Neural cell (in vitro differentiated cells): ENCODE measurements around the gene TTC21B. TPM values are rescaled to one million over a fixed set of nuclear protein-coding genes. Genes with fewer than 3 reads are reported as not detected.

Experiments used
- H2AFZ ChIP-seq: fragments of 200-600, 300-800 bp; sonication (generic), shearing (Covaris generic); 2 replicates; pipeline ENCODE4 v1.6.0; 2014; ENCODE audit warnings: low read depth, mild to moderate bottlenecking, antibody characterized with exemption, low read length, moderate library complexity
- H3F3A ChIP-seq: fragments of 200-600 bp; shearing (Covaris generic); 2 replicates; pipeline ENCODE4 v1.6.1; 2016; ENCODE audit warnings: mild to moderate bottlenecking, moderate library complexity, mixed read lengths, antibody characterized with exemption, low read length; ENCODE audit not compliant: insufficient read depth, poor library complexity, severe bottlenecking
- H3K27ac ChIP-seq: fragments of 200-600, 300-800 bp; sonication (generic), shearing (Covaris generic); 2 replicates; pipeline ENCODE4 v1.5.1; 2014; ENCODE audit warnings: mild to moderate bottlenecking, low read length, moderate library complexity
- H3K27me3 ChIP-seq: fragments of 300-800, 200-600 bp; sonication (generic), shearing (Covaris generic); 2 replicates; pipeline ENCODE4 v1.6.0; 2014; ENCODE audit warnings: mild to moderate bottlenecking, low read depth, low read length, moderate library complexity; ENCODE audit not compliant: insufficient read depth
- H3K36me3 ChIP-seq: fragments of 300-800, 200-600 bp; sonication (generic), shearing (Covaris generic); 2 replicates; pipeline ENCODE4 v1.5.1; 2014; ENCODE audit warnings: mild to moderate bottlenecking, antibody characterized with exemption, low read length, moderate library complexity; ENCODE audit not compliant: insufficient read depth
- H3K4me2 ChIP-seq: fragments of 300-800, 200-600 bp; sonication (generic), shearing (Covaris generic); 2 replicates; pipeline ENCODE4 v1.6.0; 2014; ENCODE audit warnings: mild to moderate bottlenecking, low read length
- H3K4me3 ChIP-seq: fragments of 300-800, 200-600 bp; sonication (generic), shearing (Covaris generic); 2 replicates; pipeline ENCODE4 v1.5.1; 2014; ENCODE audit warnings: mild to moderate bottlenecking, low read length, moderate library complexity
- H3K79me2 ChIP-seq: fragments of 200-600 bp; shearing (Covaris generic); replicated peaks from 2 replicates; pipeline ENCODE4 v1.6.0; 2014; ENCODE audit warnings: mild to moderate bottlenecking, low read length, moderate library complexity; ENCODE audit not compliant: insufficient read depth
- H3K9ac ChIP-seq: fragments of 300-800, 200-600 bp; sonication (generic), shearing (Covaris generic); 2 replicates; pipeline ENCODE4 v1.6.1; 2016; ENCODE audit warnings: mild to moderate bottlenecking, low read length, mixed read lengths
- H3K9me2 ChIP-seq: fragments of 200-600 bp; shearing (Covaris generic); 2 replicates; pipeline ENCODE4 v1.6.1; 2016; ENCODE audit warnings: mild to moderate bottlenecking, low read length, mixed read lengths; ENCODE audit not compliant: insufficient read depth
- H3K9me3 ChIP-seq: fragments of 200-600, 300-800 bp; sonication (generic), shearing (Covaris generic); 2 replicates; pipeline ENCODE4 v1.6.1; 2016; ENCODE audit warnings: mild to moderate bottlenecking, mixed run types, low read length, moderate library complexity, mixed read lengths
- H4K20me1 ChIP-seq: fragments of 200-600 bp; shearing (Covaris generic); 2 replicates; pipeline ENCODE4 v1.6.1; 2016; ENCODE audit warnings: mild to moderate bottlenecking, mixed run types; ENCODE audit not compliant: insufficient read depth
- EP300 ChIP-seq: fragments of 450-650 bp; conservative IDR thresholded peaks from 2 replicates; pipeline ENCODE4 v1.6.1; 2014; ENCODE audit warnings: antibody characterized with exemption, mild to moderate bottlenecking, moderate library complexity; ENCODE audit not compliant: poor library complexity, severe bottlenecking
- EZH2 ChIP-seq: fragments of 200-600, 300-800 bp; shearing (Covaris generic), sonication (generic); IDR thresholded peaks from 2 replicates; pipeline ENCODE4 v1.6.1; 2014; ENCODE audit warnings: antibody characterized with exemption, low read length, borderline replicate concordance, mild to moderate bottlenecking; ENCODE audit not compliant: insufficient read depth, poor library complexity, severe bottlenecking
- MXI1 ChIP-seq: fragments of 450-650 bp; conservative IDR thresholded peaks from 2 replicates; pipeline ENCODE4 v1.6.1; 2014; ENCODE audit warnings: antibody characterized with exemption, mild to moderate bottlenecking; ENCODE audit not compliant: poor library complexity, severe bottlenecking
- POLR2AphosphoS5 ChIP-seq: IDR thresholded peaks from 2 replicates; pipeline ENCODE4 v1.6.1; 2012
- RAD21 ChIP-seq: fragments of 450-650 bp; conservative IDR thresholded peaks from 2 replicates; pipeline ENCODE4 v1.6.1; 2014; ENCODE audit warnings: antibody characterized with exemption, mild to moderate bottlenecking, moderate library complexity
- SMC3 ChIP-seq: fragments of 450-650 bp; conservative IDR thresholded peaks from 2 replicates; pipeline ENCODE4 v1.6.1; 2014; ENCODE audit warnings: antibody characterized with exemption, mild to moderate bottlenecking, moderate library complexity; ENCODE audit not compliant: poor library complexity
- TAF1 ChIP-seq: IDR thresholded peaks from 2 replicates; pipeline ENCODE4 v1.6.1; 2012; ENCODE audit warnings: low read depth
- polyA plus RNA-seq: library from polyadenylated mRNA; depleted of rRNA; stranded (reverse); fragments of >200 nt; gene quantifications from 2 replicates; pipeline ENCODE4 v1.2.3, GENCODE V29; 2014
- TF ChIP-seq, protein P1 (sequence below): IDR thresholded peaks from 2 replicates; pipeline ENCODE4 v1.6.1; 2012; ENCODE audit warnings: borderline replicate concordance
- TF ChIP-seq, protein P2 (sequence below): fragments of 450-650 bp; IDR thresholded peaks from 2 replicates; pipeline ENCODE4 v1.5.1; 2014; ENCODE audit warnings: antibody characterized with exemption, mild to moderate bottlenecking, moderate library complexity; ENCODE audit not compliant: poor library complexity, severe bottlenecking

Gene TTC21B
- polyA plus RNA-seq, 1 donor from 2014 or later, result 31.1 TPM

DNA sequence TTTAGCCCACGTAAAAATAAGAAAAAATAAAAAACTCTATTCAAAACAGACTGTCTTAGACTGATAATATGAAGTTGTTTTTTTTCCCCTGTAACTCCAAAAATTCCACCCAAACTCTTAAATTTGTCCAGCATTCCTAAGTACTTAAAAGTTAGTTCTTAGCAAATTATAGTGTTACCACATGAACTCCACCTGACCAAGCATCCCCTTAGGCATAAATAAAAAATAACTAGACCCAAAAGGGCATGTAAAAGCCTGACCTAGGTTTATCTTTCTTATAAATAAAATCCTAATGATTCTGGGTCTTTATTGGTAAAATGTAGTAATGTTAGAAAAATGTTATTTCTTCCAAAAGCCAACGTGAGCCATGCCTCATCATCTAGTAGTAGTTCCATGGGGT is 54.3 kb downstream of the TTC21B start:
- Histone ChIP-seq H3K4me3 (no peak overlapping the region), H3K79me2 (no peaks in the 10 kb centered on the region), H3K27ac (no peak overlapping the region), H3K27me3 (no peaks in the 10 kb centered on the region), H3K9me3 (no peaks in the 10 kb centered on the region), H2AFZ (no peak overlapping the region), H3F3A (no peaks in the 10 kb centered on the region), H3K36me3 (no peaks in the 10 kb centered on the region), H3K4me2 (no peak overlapping the region), H3K9ac (no peak overlapping the region), H3K9me2 (no peaks in the 10 kb centered on the region), H4K20me1 (no peaks in the 10 kb centered on the region)
- TF ChIP-seq EP300, result no peak

DNA sequence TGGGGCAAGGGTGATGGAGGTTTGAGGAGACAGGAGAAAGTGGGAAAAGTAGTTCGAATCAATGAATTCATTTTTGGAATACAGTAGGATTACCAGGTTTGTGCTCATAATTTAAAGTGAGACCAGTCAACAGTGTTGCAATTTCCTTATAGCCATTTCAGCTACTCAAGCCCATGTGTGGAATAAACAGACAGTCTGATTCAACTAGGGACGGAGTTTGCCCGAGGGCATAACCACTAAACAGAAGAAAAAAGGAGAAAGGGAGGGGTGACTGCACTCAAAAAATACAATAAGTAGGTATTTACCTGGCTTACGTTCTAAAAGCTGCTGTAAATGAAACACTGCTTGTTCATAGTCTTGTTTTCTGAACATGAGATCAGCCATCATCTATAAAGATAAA is 55.2 kb downstream of the TTC21B start:
- Histone ChIP-seq H3K4me3 (no peak overlapping the region), H3K9me3 (no peaks in the 10 kb centered on the region), H2AFZ (no peak overlapping the region), H3K9ac (no peak overlapping the region), H4K20me1 (no peaks in the 10 kb centered on the region), H3K9me2 (no peaks in the 10 kb centered on the region), H3K27me3 (no peaks in the 10 kb centered on the region), H3K4me2 (no peak overlapping the region), H3K36me3 (no peaks in the 10 kb centered on the region), H3K27ac (no peak overlapping the region), H3K79me2 (no peaks in the 10 kb centered on the region), H3F3A (no peaks in the 10 kb centered on the region)
- TF ChIP-seq EZH2, result no peak

DNA sequence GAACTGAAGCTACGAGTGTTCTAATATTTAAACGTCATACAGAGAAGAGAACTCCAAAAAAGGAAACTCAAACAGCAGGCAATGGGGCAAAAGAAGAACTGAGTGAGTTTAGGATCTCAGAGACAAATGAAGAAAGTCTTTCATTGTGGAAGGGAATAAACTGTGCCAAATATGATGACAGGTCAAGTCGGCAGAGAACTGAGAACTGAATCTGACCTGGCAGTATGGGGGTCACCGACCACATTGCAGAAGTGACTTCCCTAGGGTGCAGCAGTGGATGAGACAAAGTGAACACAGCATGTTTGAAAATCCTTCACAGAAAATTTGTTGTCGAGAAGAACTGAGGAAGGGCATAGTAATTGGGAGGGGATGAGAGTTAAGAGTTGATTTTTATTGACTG is 55.9 kb downstream of the TTC21B start:
- H3K4me2 ChIP-seq, result no peak overlapping the region
- no peaks in the 10 kb centered on the region for H3K9me3 ChIP-seq
- no peaks in the 10 kb centered on the region for H4K20me1 ChIP-seq
- H3K36me3 ChIP-seq, result no peaks in the 10 kb centered on the region
- no peak overlapping the region for H2AFZ ChIP-seq
- H3K9ac ChIP-seq, result no peak overlapping the region
- H3F3A ChIP-seq, result no peaks in the 10 kb centered on the region
- H3K79me2 ChIP-seq, result no peaks in the 10 kb centered on the region
- no peak overlapping the region for H3K27ac ChIP-seq
- no peaks in the 10 kb centered on the region for H3K27me3 ChIP-seq
- H3K9me2 ChIP-seq, result no peaks in the 10 kb centered on the region
- TF ChIP-seq RAD21 (no peak), EZH2 (no peak), SMC3 (no peak), MXI1 (no peak), EP300 (no peak), TAF1 (no peak), POLR2AphosphoS5 (no peak)
- TF ChIP-seq, protein P1, sequence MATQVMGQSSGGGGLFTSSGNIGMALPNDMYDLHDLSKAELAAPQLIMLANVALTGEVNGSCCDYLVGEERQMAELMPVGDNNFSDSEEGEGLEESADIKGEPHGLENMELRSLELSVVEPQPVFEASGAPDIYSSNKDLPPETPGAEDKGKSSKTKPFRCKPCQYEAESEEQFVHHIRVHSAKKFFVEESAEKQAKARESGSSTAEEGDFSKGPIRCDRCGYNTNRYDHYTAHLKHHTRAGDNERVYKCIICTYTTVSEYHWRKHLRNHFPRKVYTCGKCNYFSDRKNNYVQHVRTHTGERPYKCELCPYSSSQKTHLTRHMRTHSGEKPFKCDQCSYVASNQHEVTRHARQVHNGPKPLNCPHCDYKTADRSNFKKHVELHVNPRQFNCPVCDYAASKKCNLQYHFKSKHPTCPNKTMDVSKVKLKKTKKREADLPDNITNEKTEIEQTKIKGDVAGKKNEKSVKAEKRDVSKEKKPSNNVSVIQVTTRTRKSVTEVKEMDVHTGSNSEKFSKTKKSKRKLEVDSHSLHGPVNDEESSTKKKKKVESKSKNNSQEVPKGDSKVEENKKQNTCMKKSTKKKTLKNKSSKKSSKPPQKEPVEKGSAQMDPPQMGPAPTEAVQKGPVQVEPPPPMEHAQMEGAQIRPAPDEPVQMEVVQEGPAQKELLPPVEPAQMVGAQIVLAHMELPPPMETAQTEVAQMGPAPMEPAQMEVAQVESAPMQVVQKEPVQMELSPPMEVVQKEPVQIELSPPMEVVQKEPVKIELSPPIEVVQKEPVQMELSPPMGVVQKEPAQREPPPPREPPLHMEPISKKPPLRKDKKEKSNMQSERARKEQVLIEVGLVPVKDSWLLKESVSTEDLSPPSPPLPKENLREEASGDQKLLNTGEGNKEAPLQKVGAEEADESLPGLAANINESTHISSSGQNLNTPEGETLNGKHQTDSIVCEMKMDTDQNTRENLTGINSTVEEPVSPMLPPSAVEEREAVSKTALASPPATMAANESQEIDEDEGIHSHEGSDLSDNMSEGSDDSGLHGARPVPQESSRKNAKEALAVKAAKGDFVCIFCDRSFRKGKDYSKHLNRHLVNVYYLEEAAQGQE, result no peak
- TF ChIP-seq, protein P2, sequence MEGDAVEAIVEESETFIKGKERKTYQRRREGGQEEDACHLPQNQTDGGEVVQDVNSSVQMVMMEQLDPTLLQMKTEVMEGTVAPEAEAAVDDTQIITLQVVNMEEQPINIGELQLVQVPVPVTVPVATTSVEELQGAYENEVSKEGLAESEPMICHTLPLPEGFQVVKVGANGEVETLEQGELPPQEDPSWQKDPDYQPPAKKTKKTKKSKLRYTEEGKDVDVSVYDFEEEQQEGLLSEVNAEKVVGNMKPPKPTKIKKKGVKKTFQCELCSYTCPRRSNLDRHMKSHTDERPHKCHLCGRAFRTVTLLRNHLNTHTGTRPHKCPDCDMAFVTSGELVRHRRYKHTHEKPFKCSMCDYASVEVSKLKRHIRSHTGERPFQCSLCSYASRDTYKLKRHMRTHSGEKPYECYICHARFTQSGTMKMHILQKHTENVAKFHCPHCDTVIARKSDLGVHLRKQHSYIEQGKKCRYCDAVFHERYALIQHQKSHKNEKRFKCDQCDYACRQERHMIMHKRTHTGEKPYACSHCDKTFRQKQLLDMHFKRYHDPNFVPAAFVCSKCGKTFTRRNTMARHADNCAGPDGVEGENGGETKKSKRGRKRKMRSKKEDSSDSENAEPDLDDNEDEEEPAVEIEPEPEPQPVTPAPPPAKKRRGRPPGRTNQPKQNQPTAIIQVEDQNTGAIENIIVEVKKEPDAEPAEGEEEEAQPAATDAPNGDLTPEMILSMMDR, result no peak
- no peak overlapping the region for H3K4me3 ChIP-seq
